GM19455 (cell line): ENCODE results near the gene MICB.
"Not testable (repeated sequence)": the region's sequence is repeated elsewhere in the genome, so short reads cannot be mapped to it uniquely, and the experiment has no call there.

Experiments
- ATAC-seq: cut with Tn5 transposase; IDR thresholded peaks from one replicate; pipeline ENCODE4 v1.9.1; 2021; ENCODE audit not compliant: unreplicated experiment

MICB gene

DNA sequence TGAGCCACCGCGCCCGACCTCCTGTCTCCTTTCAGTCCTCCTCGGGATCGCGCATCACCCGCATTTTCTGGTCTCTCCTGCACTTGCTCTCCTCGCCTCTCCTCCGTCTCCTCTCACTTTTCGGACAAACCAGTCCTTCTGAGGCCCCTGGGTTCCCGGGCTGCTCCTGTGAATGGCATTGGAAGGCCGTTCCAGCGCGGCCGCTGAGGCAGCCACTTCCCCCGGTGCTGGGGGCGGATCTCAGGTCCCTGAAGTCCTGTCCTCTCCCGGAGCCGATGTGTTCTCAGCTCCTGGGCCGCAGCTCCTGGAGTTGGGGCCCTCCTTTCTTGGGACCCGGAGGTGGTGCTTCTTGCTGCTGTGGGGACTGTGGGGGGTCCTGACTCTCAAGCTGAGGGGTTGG lies 803 bp downstream of the MICB start:
- ATAC-seq, result no peak

DNA sequence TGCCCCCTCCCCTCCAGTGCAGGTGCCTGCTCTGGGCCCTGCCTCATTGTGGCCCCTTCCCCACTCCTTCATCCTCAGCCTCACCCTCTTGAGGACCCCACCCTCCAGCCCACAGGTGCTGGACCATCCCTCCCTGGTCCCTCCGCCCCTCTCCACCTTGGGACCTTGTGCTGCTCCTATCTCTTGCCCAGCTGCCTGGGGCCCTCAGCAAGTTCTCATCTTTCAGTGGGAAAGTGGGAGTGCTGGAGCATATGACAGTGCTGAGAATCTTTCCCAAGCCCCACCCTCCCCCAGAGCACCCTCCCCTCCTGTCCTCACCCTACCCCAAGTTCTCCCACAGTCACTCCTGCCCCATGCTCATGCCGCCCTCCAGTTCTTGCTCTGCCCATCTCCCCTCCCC lies 1.7 kb downstream of the MICB start:
- ATAC-seq, result not testable (repeated sequence)

DNA sequence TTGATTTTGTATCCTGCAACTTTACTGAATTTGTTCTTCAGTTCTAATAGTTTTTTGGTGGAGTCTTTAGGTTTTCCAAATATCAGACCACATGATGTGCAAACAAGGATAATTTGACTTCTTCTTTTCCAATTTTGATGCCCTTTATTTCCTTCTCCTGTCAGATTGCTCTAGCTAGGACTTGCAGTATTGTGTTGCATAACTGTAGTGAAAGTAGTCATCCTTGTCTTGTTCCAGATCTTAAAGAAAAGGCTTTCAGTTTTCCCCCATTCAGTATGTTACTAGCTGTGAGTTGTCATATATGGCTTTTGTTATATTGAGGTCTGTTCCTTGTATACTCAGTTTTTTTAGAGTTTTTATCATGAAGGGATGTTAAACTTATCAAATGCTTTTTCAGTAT lies 4.6 kb downstream of the MICB start:
- no peak for ATAC-seq

DNA sequence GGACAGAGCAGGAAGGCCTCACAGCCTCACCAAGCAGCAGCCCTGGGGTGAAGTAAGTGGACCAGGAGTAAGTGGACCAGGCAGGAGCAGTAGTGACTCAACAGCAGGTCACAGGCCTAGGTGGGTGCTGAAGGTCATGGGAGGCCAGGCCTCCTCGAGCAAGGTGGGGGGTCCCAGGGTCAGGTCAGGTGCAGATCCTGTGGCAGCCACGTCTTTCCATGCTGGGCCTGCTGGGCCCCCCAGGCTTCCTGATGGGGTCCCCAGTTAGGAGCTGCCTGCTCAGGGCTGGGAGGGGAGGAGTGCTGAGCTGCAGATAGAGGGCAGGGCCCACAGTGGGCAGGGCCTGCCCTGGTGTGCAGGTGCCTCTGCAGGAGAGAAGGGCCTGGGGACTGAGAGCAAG lies 11.1 kb downstream of the MICB start:
- not testable (repeated sequence) for ATAC-seq

DNA sequence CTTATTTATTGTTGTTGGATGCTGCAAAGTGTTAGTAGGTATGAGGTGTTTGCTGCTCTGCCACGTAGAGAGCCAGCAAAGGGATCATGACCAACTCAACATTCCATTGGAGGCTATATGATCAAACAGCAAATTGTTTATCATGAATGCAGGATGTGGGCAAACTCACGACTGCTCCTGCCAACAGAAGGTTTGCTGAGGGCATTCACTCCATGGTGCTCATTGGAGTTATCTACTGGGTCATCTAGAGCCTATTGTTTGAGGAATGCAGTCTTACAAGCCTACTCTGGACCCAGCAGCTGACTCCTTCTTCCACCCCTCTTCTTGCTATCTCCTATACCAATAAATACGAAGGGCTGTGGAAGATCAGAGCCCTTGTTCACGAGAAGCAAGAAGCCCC lies 12.1 kb downstream of the MICB start:
- ATAC-seq, result no peak

DNA sequence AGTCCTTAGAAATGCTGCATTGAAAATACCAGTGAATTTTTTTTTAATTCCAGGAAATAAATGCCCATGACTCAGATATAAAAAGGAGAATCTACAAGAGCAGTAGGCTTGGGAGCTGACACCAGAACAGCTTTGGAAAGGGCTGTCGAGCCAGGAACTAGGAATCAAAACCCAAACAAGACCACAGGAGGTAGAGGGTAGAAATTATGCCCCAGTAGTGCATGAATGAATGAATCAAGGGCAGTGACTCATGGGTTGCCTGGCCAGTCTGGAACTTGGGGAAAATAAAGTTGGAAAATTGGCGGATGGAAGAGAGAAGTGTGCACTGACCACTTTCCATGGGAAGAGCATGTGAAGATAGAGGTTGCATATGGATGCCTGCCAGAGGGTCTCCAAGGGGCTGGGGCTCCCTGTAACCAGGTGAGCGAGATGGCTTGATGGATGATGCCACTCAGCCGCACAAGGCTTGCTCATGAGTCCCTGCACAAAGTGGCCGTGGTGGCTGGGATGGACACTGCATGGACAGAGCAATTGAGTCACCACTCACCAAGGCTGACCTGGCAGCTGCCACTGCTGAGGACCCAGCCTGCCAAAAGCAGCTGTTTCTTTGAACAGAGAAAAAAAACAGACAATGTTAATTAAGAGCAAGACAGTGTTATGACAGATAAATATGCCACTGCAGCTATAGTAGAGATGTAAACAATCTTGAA lies 15.7 kb downstream of the MICB start:
- no peak for ATAC-seq

DNA sequence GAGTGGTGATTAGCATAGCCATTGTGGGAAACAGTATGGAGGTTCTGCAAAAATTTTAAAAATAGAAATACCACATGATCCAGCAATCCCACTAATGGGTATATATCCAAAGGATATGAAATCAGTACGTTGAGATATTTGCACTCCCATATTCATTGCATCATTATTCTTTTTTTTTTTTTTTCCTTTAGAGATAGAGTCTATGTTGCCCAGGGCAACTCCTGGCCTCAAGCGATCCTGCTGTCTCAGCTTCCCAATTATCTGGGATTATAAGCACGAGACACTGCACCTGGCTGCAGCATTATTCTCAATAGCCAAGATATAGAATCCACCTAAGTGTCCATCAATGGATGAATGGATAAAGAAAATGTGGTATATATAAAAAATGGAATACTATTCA lies 23.9 kb downstream of the MICB start:
- ATAC-seq, result no peak

DNA sequence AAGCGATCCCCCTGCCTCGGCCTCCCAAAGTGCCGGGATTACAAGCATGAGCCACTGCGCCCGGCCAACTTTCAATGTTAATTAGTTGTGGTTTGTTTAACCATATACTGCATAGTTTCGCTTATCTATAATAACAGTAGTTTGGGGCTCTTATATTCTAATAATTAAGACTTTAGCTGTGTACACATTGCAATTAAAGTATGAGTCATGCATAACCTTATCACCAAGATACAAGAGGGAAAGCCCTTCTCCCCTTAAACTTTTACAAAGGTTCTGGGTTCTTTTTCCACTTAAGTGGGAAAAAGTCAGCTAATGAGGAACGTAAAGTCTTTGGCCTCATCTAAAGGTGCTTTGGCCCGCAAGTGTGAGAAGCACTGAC lies 27.6 kb downstream of the MICB start:
- ATAC-seq, result no peak

DNA sequence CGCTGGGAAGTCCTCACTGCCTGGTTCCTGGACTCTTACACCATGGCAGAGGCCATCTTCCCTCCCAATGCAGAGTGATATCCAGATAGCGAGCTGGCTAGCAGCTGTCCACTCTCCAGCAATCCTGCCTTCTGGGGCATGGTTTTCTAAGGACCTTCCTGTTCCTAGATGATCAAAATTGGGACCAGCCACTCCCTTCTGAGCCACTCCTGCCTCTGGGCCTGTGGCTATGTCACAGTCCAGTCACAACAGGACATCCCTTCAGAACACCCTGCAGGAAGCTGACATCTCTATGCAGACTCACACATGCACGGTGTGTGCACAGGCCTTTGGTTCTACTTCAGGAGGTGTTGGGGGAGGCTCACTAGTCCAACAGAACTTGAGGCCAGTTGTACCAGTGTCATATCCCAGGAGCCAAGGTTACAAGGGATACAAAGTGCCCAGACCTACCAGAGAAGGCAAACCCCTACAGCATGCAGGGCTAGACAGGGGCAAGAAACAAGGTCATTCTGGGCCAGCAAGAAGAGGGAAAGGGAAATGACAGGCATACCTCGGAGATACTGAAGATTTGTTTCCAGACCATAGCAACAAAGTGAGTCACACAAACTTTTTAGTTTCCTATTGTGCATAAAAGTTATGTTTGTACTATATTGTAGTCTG lies 28.1 kb downstream of the MICB start:
- ATAC-seq, result no peak

DNA sequence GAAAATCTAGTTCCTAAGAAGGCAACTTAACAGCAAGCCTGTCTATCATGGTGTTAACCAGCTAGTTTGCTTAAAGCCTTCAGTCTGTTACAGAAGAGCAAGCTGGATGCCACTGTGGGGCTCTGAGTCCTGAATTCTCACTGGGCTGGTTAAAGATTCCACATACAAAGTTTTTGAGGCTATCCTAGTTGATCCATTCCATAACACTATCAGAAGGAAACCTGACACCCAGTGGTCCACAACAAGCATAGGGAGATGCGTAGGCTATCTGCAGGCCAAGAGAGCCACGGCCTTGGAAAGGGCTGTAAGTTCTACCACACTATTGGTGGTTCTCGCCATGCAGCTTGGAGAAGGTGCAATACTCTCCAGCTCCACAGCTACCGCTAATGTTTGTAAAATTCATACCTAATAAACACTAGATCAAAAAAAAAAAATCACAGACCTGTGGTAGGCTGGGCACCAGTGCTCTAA lies 30.4 kb downstream of the MICB start:
- ATAC-seq, result no peak

DNA sequence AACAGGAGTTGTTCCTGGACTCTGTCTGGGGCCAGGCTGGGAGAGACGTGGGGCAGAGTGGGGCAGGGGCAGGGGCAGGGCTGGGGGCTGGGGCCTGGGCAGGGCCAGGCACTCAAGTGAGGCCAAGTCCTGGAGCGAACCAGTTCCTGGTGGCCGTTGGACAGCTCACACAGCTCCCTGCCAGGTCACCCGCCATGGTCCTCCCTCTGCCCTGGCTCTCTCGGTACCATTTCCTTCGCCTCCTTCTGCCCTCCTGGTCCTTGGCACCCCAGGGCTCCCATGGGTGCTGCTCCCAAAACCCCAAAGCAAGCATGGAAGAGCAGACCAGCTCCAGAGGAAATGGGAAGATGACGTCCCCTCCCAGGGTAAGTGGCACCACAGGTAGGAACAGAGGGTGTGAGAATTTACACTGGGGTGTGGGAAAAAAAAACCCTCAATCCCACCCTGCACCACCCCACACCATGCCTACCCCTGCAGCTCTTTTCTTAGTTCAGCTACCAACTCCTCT lies 30.9 kb downstream of the MICB start, which contains the start of gene MCCD1:
Gene MCCD1 (plus strand): TSS at position 142 of the 508 bp plus-strand sequence. CDS start 53 bp downstream, at position 195.
- ATAC-seq, result no peak

DNA sequence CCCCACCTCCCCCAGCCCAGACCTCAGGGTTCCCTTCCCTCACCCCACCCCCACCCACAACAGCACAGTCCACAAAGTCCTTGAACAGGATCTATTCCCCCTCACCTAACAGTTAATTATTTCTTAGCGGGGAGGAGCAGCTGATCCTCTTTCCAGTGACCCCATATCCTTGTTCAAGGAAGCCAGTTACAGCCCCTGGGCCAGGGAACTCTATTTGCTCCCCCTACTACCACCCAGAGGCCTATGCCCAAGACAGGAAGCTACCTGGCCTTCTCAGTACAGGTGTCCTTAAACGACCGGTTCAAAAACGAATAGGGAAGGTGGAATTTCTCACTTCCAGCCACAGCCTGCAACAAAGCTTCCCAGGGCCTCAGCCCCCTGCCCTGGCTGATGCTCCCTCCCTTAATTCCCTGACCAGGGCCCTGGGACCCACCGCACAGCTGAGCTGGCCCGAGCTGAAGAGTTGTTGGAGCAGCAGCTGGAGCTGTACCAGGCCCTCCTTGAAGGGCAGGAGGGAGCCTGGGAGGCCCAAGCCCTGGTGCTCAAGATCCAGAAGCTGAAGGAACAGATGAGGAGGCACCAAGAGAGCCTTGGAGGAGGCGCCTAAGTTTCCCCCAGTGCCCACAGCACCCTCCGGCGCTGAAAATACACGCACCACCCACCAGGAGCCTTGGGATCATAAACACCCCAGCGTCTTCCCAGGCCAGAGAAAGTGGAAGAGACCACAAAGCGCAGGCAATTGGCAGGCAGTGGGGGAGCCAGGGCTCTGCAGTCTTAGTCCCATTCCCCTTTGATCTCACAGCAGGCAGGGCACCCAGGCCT lies 31.6 kb downstream of the MICB start:
- no peak for ATAC-seq

DNA sequence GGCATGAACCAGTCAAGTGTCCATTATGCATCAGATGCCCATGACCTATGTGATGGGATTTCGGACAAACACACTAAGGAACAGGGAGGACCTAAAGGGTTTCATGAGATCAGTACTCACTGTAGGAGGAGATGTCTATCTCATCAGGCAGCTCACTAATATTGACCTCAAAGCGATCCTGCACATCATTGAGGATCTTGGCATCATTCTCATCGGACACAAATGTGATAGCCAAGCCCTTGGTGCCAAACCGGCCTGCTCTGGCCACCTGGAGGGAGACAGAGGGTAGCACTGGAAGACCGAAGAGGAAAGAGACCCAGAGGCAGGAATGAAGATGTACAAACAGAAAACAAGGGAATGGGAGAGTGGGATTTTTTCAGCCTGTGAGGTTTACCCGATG lies 32.7 kb downstream of the MICB start:
- no peak for ATAC-seq

DNA sequence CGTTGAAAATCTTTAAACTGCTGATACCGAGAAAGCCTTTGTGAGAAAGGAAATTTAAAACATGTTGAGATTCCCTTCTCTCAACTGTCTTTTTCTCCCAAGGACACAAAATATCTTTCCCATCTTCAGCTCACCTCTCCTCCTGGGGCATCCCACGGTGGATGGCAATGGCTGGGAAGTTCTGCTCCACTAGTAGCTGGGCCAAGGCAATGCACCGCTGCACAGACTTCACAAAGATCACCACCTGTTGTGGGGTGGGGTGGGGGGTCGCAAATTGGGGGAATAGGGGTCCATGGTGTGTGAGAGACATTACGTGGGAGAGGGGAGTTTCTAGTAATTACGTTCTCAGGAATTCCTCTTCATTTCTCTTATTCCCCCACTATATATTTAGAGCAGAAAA lies 33.2 kb downstream of the MICB start:
- no peak for ATAC-seq

DNA sequence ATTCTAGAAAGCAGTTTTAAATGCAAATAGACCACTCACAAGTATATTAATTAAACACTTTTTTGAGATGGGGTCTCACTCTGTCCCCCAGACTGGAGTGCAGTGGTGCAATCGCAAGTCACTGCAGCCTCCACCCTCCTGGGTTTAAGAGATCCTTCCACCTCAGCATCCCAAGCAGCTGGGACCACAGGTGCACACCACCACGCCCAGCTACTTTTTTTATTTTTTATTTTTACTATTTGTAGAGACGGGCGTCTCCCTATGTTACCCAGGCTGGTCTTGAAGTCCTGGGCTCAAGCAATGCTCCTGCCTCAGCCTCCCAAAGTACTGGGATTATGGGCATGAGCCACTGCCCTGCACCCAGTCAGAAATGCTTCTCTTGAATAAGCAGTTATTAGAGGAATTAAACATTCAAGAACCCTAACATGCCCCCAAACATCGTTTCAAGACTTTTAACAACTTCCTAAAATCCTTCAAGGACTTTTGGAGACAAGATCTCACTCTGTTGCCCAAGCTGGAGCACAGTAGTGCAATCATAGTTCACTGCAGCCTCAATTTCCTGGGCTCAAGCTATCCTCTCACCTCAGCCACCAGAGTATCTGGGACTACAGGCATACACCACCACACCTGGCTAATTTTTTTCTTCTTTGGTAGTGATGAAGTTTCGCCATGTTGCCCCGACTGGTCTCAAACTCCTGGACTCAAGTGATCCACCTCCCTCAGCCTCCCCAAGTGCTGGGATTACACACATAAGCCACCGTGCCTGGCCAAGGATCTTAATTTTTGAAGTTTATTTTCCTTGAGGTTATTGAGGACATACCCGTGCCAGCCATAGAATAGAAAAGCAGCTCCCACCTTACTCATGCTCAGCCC lies 34.1 kb downstream of the MICB start:
- no peak for ATAC-seq

DNA sequence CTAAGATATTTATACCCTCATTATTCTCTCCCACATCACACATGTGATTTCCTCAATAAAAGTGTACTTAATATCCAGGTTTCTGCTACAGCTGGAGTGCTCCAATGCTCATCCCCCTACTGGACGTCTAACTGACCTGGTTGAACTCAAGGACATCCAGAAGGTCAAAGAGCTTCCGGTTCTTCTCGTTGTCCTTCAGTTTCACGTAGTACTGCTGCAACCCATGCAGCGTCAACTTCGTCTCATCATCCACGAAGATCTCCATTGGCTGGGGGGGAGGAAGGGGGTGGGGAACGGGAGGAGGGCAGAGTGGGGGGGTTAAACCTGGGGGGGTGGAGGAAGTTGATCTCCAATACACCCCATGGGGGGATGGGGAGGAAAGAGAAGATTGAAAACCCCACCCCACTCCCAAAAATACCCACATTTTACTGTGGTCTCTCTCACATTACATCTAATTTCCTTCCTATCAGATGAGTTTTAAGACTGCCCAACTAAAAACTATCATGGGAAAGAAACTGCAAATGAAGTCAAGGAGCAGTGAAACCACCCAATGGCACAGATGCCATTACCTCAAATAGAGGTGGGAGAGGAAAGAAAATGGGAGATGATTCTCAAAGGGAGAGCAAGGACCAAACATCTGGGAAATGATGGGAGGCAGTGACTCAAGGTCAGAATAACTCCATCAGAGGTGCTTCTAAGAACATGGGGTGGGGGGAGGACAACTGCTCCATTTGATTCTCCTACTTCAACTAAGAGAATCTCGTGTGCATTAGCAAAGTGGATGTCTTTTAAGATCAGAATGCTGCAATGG lies 34.9 kb downstream of the MICB start:
- no peak for ATAC-seq

DNA sequence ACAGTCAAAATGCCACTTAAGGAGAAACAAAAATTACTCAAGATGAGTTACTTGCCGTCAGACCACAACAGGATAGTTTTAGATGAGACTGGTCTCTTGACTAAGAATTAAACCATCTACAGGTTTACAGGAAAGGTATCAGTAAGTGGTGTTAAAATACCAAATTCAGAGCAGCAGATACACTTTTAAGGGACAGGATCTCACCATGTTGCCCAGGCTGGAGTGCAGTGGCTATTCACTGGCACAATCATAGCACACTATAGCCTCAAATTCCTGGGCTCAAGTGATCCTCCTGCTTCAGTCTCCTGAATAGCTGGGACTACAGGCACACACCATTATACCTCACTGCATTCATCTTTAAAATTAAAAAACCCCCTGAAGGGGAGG lies 35.5 kb downstream of the MICB start:
- ATAC-seq, result no peak

DNA sequence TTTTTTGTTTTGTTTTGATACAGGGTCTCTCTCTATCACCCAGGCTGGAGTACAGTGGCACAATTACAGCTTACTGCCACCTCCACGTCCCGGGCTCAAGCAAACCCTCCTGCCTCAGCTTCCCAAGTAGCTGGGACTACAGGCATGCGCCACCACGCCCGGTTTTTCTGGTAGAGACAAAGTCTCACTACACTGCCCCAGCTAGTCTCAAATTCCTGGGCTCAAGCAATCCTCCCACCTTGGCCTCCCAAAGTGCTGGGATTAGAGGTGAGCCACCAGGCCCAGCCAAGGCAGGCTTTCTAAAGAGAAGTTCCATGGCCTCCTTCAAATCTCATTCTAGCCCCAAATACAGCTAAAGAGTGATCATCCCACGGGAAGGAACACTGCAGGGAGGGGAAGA lies 36.1 kb downstream of the MICB start:
- ATAC-seq, result no peak

DNA sequence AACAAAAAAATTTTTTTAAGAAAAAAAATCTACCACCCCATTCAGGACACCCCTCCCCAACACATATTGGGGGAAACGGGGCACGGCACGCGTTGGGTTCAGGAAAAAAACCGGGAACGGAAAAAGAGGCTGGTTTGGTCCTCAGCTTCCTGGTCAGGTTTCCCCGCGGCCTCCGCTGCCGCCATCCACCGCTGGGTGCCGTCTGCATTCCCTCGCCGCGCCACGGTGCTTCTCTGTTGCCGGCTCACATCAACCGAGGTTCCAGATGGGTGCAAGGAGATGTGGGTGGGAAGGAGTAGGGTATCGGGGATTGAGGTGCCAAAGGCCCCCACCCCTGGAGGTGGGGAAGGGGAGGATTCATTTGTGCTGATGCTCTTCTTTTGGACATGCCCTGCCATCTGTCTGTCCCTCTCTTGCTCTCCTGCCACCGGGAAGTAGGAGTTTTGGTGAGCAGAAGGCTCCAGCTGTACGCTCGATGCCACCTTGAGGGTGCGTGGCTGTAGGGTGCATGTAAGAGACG lies 36.6 kb downstream of the MICB start:
- no peak for ATAC-seq
